H1 (cell line): ENCODE measurements around the gene LIPA. TPM values are rescaled to one million over a fixed set of nuclear protein-coding genes. Genes with fewer than 3 reads are reported as not detected.
"Not testable (repeated sequence)": the region's sequence is repeated elsewhere in the genome, so short reads cannot be mapped to it uniquely, and the experiment has no call there.

Experiments
- CTCF ChIA-PET: fragments of 300-600 bp; sonication (Branson Sonifier 250); formaldehyde crosslinking; loops from one replicate; lab custom pipeline; 2021; ENCODE audit not compliant: partially characterized antibody; lab: Charles Lee
- POLR2A ChIA-PET: fragments of 300-600 bp; sonication (Branson Sonifier 250); formaldehyde crosslinking; loops from one replicate; lab custom pipeline; 2021; ENCODE audit warnings: inconsistent platforms; ENCODE audit not compliant: partially characterized antibody; lab: Charles Lee
- DNase-seq, 2 experiments: peaks; one replicate each; pipeline versions ENCODE4 v3.0.0 to v3.0.0-alpha.2; 2010 to 2022; ENCODE audit warnings: low spot score in 2 of 2, low read depth in 1 of 2, mixed read lengths in 1 of 2
- FAIRE-seq: peaks from 2 replicates; lab custom pipeline; 2011; peaks lifted over from hg19 to GRCh38; lab: Jason Lieb, UNC
- H2AFZ ChIP-seq: 2 replicates; pipeline ENCODE4 v1.8.1; 2012; ENCODE audit warnings: low read length, inconsistent platforms
- H2AK5ac ChIP-seq: 2 replicates; pipeline ENCODE4 v1.6.1; 2013; ENCODE audit warnings: low read depth, low read length
- H2BK120ac ChIP-seq: replicated peaks from 2 replicates; pipeline ENCODE3; 2013; ENCODE audit warnings: low read depth, low read length, inconsistent platforms
- H2BK12ac ChIP-seq: 2 replicates; pipeline ENCODE4 v1.6.1; 2013; ENCODE audit warnings: low read depth, low read length
- H2BK15ac ChIP-seq: 2 replicates; pipeline ENCODE4 v1.6.1; 2013; ENCODE audit warnings: low read length
- H2BK20ac ChIP-seq: 2 replicates; pipeline ENCODE4 v1.6.1; 2013; ENCODE audit warnings: low read length
- H2BK5ac ChIP-seq: 2 replicates; pipeline ENCODE4 v1.6.1; 2013; ENCODE audit warnings: low read depth, low read length
- H3K14ac ChIP-seq: 2 replicates; pipeline ENCODE4 v1.6.1; 2013; ENCODE audit warnings: inconsistent platforms; ENCODE audit not compliant: insufficient read length
- H3K18ac ChIP-seq: 2 replicates; pipeline ENCODE4 v1.6.1; 2013; ENCODE audit warnings: low read length; ENCODE audit errors: extremely low read depth
- H3K23ac ChIP-seq: 2 replicates; pipeline ENCODE4 v1.6.1; 2013; ENCODE audit warnings: inconsistent platforms; ENCODE audit not compliant: insufficient read length
- H3K23me2 ChIP-seq: 2 replicates; pipeline ENCODE4 v1.6.1; 2013; ENCODE audit warnings: low read depth, low read length
- H3K27ac ChIP-seq: 2 replicates; pipeline ENCODE4 v1.6.1; 2011; ENCODE audit warnings: low read depth, low read length, inconsistent platforms
- H3K27me3 ChIP-seq, 4 experiments: replicated peaks in 1 of 4; 1 replicate in 1 of 4; 2 replicates in 3 of 4; pipeline versions ENCODE4 v1.6.1 to v1.8.1; 2011 to 2013; ENCODE audit warnings: low read length in 3 of 4, mild to moderate bottlenecking in 3 of 4, inconsistent platforms in 2 of 4, mixed read lengths in 2 of 4, moderate library complexity in 1 of 4; ENCODE audit not compliant: control insufficient read depth in 3 of 4, insufficient read depth in 3 of 4; ENCODE audit errors: extremely low read depth in 1 of 4
- H3K36me3 ChIP-seq, 4 experiments: 2 replicates each; pipeline versions ENCODE4 v1.6.1 to v1.8.1; 2011 to 2013; ENCODE audit warnings: mild to moderate bottlenecking in 4 of 4, low read length in 3 of 4, moderate library complexity in 2 of 4, control low read depth in 1 of 4, inconsistent platforms in 1 of 4; ENCODE audit not compliant: insufficient read depth in 4 of 4, control insufficient read depth in 2 of 4
- H3K4ac ChIP-seq: replicated peaks from 2 replicates; pipeline ENCODE3; 2013; ENCODE audit warnings: low read length, low read depth, mixed read lengths, inconsistent platforms; ENCODE audit not compliant: insufficient read length
- H3K4me1 ChIP-seq, 4 experiments: replicated peaks in 1 of 4; 1 replicate in 1 of 4; 2 replicates in 3 of 4; pipeline versions ENCODE4 v1.6.1 to v1.8.1; 2011 to 2013; ENCODE audit warnings: low read length in 3 of 4, inconsistent platforms in 2 of 4, mixed read lengths in 1 of 4; ENCODE audit not compliant: insufficient read depth in 4 of 4, control insufficient read depth in 3 of 4
- H3K4me2 ChIP-seq, 2 experiments: 2 replicates each; pipeline versions ENCODE4 v1.6.1 to v1.8.1; 2011 to 2013; ENCODE audit warnings: low read depth in 2 of 2, low read length in 2 of 2, control low read depth in 1 of 2, inconsistent platforms in 1 of 2, mild to moderate bottlenecking in 1 of 2; ENCODE audit not compliant: insufficient read depth in 1 of 2
- H3K4me3 ChIP-seq, 4 experiments: fragments of 200-600, 300-600 bp in 1 of 4; sonication (generic), shearing (Covaris generic), sonication (Bioruptor Twin) in 1 of 4; 2 replicates each; pipeline versions ENCODE4 v1.5.1 to v1.8.1; 2011 to 2016; ENCODE audit warnings: low read length in 4 of 4, low read depth in 3 of 4, control low read depth in 2 of 4, inconsistent platforms in 2 of 4, mild to moderate bottlenecking in 2 of 4, mixed read lengths in 1 of 4, moderate library complexity in 1 of 4; ENCODE audit not compliant: insufficient read depth in 2 of 4; ENCODE audit errors: extremely low read depth in 1 of 4
- H3K56ac ChIP-seq: replicated peaks from 2 replicates; pipeline ENCODE3; 2013; ENCODE audit warnings: low read depth, mild to moderate bottlenecking, mixed read lengths, low read length, inconsistent platforms; ENCODE audit not compliant: insufficient read length
- H3K79me1 ChIP-seq: 2 replicates; pipeline ENCODE4 v1.6.1; 2013; ENCODE audit warnings: low read depth, low read length, control low read depth
- H3K79me2 ChIP-seq, 2 experiments: 2 replicates each; pipeline versions ENCODE4 v1.6.1 to v1.8.1; 2012 to 2013; ENCODE audit warnings: low read length in 2 of 2, mild to moderate bottlenecking in 2 of 2, inconsistent platforms in 1 of 2; ENCODE audit not compliant: insufficient read depth in 2 of 2, control insufficient read depth in 1 of 2
- H3K9ac ChIP-seq, 4 experiments: replicated peaks in 1 of 4; 1 replicate in 1 of 4; 2 replicates in 3 of 4; pipeline versions ENCODE4 v1.6.1 to v1.8.1; 2011 to 2013; ENCODE audit warnings: low read depth in 3 of 4, low read length in 3 of 4, control low read depth in 2 of 4, mild to moderate bottlenecking in 2 of 4, moderate library complexity in 2 of 4, inconsistent platforms in 1 of 4; ENCODE audit errors: extremely low read depth in 1 of 4
- H3K9me3 ChIP-seq, 2 experiments: 2 replicates each; pipeline versions ENCODE4 v1.6.1 to v1.8.1; 2012 to 2013; ENCODE audit warnings: mild to moderate bottlenecking in 2 of 2, moderate library complexity in 2 of 2, control low read depth in 1 of 2, inconsistent platforms in 1 of 2, low read depth in 1 of 2, low read length in 1 of 2, mixed read lengths in 1 of 2; ENCODE audit not compliant: insufficient read depth in 2 of 2
- H4K20me1 ChIP-seq, 2 experiments: replicated peaks in 1 of 2; 2 replicates each; pipeline versions ENCODE3 to v1.8.1; 2011 to 2013; ENCODE audit warnings: inconsistent platforms in 2 of 2, low read length in 2 of 2, mild to moderate bottlenecking in 1 of 2; ENCODE audit not compliant: insufficient read depth in 2 of 2, control insufficient read depth in 1 of 2
- H4K5ac ChIP-seq: 2 replicates; pipeline ENCODE4 v1.6.1; 2013; ENCODE audit warnings: low read length, low read depth, mixed read lengths, inconsistent platforms; ENCODE audit not compliant: insufficient read length
- H4K8ac ChIP-seq: 2 replicates; pipeline ENCODE4 v1.8.0; 2013; ENCODE audit warnings: mild to moderate bottlenecking, moderate library complexity, low read length, inconsistent platforms; ENCODE audit not compliant: insufficient read depth; ENCODE audit errors: extremely low read depth
- H4K91ac ChIP-seq: replicated peaks from 2 replicates; pipeline ENCODE3; 2013; ENCODE audit warnings: low read length, mixed read lengths, inconsistent platforms; ENCODE audit not compliant: insufficient read length
- WGBS, 2 experiments: shearing (Covaris generic) in 1 of 2; methylation state at CpG; one replicate each; pipeline versions ENCODE4 v1.1.6 to v1.1.7; 2013 to 2015; ENCODE audit warnings: low lambda C conversion rate in 2 of 2, mixed read lengths in 2 of 2, inconsistent platforms in 1 of 2, low coverage in 1 of 2, missing lambda C conversion rate in 1 of 2; ENCODE audit not compliant: insufficient replicate concordance in 2 of 2, insufficient coverage in 1 of 2, insufficient read length in 1 of 2; ENCODE audit errors: extremely low coverage in 1 of 2, missing lambda C conversion rate in 1 of 2; 5-methylcytosine and 5-hydroxymethylcytosine counted together
- polyA plus RNA-seq, 7 experiments: library from polyadenylated mRNA; depleted of rRNA in 3 of 7; stranded (reverse) in 5 of 7; unstranded in 2 of 7; fragments of >200 nt in 5 of 7; fragments of 200-250 nt in 2 of 7; gene quantifications; 1 replicate in 5 of 7; 2 replicates in 1 of 7; 4 replicates in 1 of 7; pipeline versions ENCODE4 v1.2.1 to v1.2.3, GENCODE V29; 2011 to 2013; ENCODE audit warnings: missing spikeins in 2 of 7, mixed read lengths in 2 of 7
- total RNA-seq: library from RNA; stranded (reverse); fragmentation: NEBNext Ultra II Directional; extraction: Animal tissue kit (Norgen Biotek cat#: 25700); gene quantifications from 2 replicates; pipeline ENCODE4 v1.2.1, GENCODE V29; 2021

The LIPA gene
- total and polyA plus RNA-seq, 2 of the 8 experiments (the other 6 are each of a cell fraction or from before 2014, with no cell fraction given): 18.1 to 32.4 TPM

GRCh38 chr10:89247623-89248022, 4.0 kb downstream of the LIPA start:
- DNase-seq, POLR2A ChIA-PET: not testable (repeated sequence)
- CTCF ChIA-PET: interaction anchor here (0.6 to 1.5 kb wide), 3 partner anchors 188 to 1316 kb away, joined by 3 to 5 read pairs (median 3); no protein-coding TSS in a partner anchor

More at GRCh38 chr10:89247623-89248022, 4.0 kb downstream of the LIPA start:
- not testable (repeated sequence) for H3K14ac ChIP-seq, H3K36me3 ChIP-seq, H3K79me1 ChIP-seq, H3K4me3 ChIP-seq, H3K9ac ChIP-seq, H3K56ac ChIP-seq, H3K9me3 ChIP-seq, H2BK20ac ChIP-seq, H4K8ac ChIP-seq, H2AK5ac ChIP-seq, H2AFZ ChIP-seq, H4K5ac ChIP-seq, H4K91ac ChIP-seq, H3K23me2 ChIP-seq, FAIRE-seq, H3K4me1 ChIP-seq, H2BK15ac ChIP-seq, H2BK5ac ChIP-seq, H3K23ac ChIP-seq, H3K79me2 ChIP-seq, H4K20me1 ChIP-seq, H3K18ac ChIP-seq, H3K27me3 ChIP-seq, H3K27ac ChIP-seq, H3K4me2 ChIP-seq, H2BK12ac ChIP-seq, H2BK120ac ChIP-seq, H3K4ac ChIP-seq
- WGBS, 2 experiments: 97% methylated on average over 2 of the region's 2 CpGs; no CpG with 5 or more reads in 1 of the 2 experiments
